ENCODE results near the gene PDE4B.
"Not testable (repeated sequence)": the region's sequence is repeated elsewhere in the genome, so short reads cannot be mapped to it uniquely, and the experiment has no call there.

DNA sequence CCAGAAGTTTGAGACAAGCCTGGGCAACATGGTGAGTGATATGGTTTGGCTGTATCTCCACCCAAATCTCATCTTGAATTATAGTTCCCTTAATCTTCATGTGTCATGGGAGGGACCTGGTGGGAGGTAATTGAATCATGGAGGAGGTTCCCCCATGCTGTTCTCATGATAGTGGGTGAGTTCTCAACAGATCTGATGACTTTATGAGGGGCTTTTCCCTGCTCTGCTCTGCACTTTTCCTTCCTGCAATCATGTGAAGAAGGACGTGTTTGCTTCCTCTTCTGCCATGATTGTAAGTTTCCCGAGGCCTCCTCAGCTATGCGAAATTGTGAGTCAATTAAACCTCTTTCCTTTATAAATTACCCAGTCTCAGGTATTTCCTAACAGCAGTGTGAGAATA, 213.8 kb downstream of the PDE4B start:
- TF ChIP-seq NFYB (CRISPR knock-in tag; IDR thresholded peaks at IDR 0.05); CBX5 (CRISPR knock-in tag; IDR thresholded peaks at IDR 0.05; ENCODE audit: borderline replicate concordance); FIP1L1 (IDR thresholded peaks at IDR 0.05; ENCODE audit: borderline replicate concordance, insufficient read depth, low read depth, low read length); KDM5A (IDR thresholded peaks at IDR 0.05; ENCODE audit: borderline replicate concordance, low read length); EZH2 (conservative IDR thresholded peaks at IDR 0.05; ENCODE audit: low read depth, low read length); NR2F1 (CRISPR knock-in tag; IDR thresholded peaks at IDR 0.05): not testable (repeated sequence)
- TF ChIP-seq, protein P1, sequence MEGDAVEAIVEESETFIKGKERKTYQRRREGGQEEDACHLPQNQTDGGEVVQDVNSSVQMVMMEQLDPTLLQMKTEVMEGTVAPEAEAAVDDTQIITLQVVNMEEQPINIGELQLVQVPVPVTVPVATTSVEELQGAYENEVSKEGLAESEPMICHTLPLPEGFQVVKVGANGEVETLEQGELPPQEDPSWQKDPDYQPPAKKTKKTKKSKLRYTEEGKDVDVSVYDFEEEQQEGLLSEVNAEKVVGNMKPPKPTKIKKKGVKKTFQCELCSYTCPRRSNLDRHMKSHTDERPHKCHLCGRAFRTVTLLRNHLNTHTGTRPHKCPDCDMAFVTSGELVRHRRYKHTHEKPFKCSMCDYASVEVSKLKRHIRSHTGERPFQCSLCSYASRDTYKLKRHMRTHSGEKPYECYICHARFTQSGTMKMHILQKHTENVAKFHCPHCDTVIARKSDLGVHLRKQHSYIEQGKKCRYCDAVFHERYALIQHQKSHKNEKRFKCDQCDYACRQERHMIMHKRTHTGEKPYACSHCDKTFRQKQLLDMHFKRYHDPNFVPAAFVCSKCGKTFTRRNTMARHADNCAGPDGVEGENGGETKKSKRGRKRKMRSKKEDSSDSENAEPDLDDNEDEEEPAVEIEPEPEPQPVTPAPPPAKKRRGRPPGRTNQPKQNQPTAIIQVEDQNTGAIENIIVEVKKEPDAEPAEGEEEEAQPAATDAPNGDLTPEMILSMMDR (CRISPR knock-in tag; IDR thresholded peaks at IDR 0.05) = not testable (repeated sequence)
- TF ChIP-seq, protein P2, sequence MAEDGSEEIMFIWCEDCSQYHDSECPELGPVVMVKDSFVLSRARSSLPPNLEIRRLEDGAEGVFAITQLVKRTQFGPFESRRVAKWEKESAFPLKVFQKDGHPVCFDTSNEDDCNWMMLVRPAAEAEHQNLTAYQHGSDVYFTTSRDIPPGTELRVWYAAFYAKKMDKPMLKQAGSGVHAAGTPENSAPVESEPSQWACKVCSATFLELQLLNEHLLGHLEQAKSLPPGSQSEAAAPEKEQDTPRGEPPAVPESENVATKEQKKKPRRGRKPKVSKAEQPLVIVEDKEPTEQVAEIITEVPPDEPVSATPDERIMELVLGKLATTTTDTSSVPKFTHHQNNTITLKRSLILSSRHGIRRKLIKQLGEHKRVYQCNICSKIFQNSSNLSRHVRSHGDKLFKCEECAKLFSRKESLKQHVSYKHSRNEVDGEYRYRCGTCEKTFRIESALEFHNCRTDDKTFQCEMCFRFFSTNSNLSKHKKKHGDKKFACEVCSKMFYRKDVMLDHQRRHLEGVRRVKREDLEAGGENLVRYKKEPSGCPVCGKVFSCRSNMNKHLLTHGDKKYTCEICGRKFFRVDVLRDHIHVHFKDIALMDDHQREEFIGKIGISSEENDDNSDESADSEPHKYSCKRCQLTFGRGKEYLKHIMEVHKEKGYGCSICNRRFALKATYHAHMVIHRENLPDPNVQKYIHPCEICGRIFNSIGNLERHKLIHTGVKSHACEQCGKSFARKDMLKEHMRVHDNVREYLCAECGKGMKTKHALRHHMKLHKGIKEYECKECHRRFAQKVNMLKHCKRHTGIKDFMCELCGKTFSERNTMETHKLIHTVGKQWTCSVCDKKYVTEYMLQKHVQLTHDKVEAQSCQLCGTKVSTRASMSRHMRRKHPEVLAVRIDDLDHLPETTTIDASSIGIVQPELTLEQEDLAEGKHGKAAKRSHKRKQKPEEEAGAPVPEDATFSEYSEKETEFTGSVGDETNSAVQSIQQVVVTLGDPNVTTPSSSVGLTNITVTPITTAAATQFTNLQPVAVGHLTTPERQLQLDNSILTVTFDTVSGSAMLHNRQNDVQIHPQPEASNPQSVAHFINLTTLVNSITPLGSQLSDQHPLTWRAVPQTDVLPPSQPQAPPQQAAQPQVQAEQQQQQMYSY (CRISPR knock-in tag; IDR thresholded peaks at IDR 0.05) = not testable (repeated sequence)

Data from HepG2 (cell line).